ENCODE results near the gene LPP.

GRCh38 chr3:188280627-188281026 lies 126.7 kb downstream of the LPP start:
- TF ChIP-seq EZH2 (IDR thresholded peaks at IDR 0.05; ENCODE audit: low read length) (no peak), CTCF (optimal IDR thresholded peaks at IDR 0.05 in 1 of 3, IDR thresholded peaks at IDR 0.05 in 1 of 3, conservative IDR thresholded peaks at IDR 0.05 in 1 of 3; ENCODE audit: extremely low read depth in 1 of 3, insufficient read depth in 2 of 3, low read length in 3 of 3) (no peak)

All from keratinocyte (primary cell).